ENCODE results near the gene SERPINB6.

The SERPINB6 gene

GRCh38 chr6:2964793-2965505, 6.4 kb downstream of the SERPINB6 start:
- no peak for DNase-seq
- Mint-ChIP-seq H3K36me3 (ENCODE audit: low read depth) (no peaks in the 10 kb centered on the region), H3K27me3 (ENCODE audit: low read depth, poor library complexity) (peaks cover 26% of the 10 kb centered on the region), H3K9me3 (no peaks in the 10 kb centered on the region), H3K27ac (no peak overlapping the region), H3K4me3 (no peak overlapping the region), H3K4me1 (peaks cover 26% of the 10 kb centered on the region)
- TF ChIP-seq CTCF (IDR thresholded peaks at IDR 0.05): no peak

- H3K27me3 Mint-ChIP-seq (ENCODE audit: low read depth, poor library complexity): peaks cover 26% of the 10 kb centered on the region
- H3K4me3 Mint-ChIP-seq: no peak overlapping the region
- H3K36me3 Mint-ChIP-seq (ENCODE audit: low read depth): no peaks in the 10 kb centered on the region
- no peaks in the 10 kb centered on the region for H3K9me3 Mint-ChIP-seq
- H3K27ac Mint-ChIP-seq: no peak overlapping the region
- TF ChIP-seq CTCF (IDR thresholded peaks at IDR 0.05): no peak
- peaks cover 28% of the 10 kb centered on the region for H3K4me1 Mint-ChIP-seq
- DNase-seq: no peak
Observed at GRCh38 chr6:2963756-2964155, 7.6 kb downstream of the SERPINB6 start.

GRCh38 chr6:2962636-2963035, 8.7 kb downstream of the SERPINB6 start:
- Mint-ChIP-seq H3K4me1 (peaks cover 33% of the 10 kb centered on the region), H3K9me3 (no peaks in the 10 kb centered on the region), H3K27ac (no peak overlapping the region), H3K27me3 (ENCODE audit: low read depth, poor library complexity) (peaks cover 27% of the 10 kb centered on the region), H3K4me3 (no peak overlapping the region), H3K36me3 (ENCODE audit: low read depth) (no peaks in the 10 kb centered on the region)
- no peak for DNase-seq
- TF ChIP-seq CTCF (IDR thresholded peaks at IDR 0.05): no peak

- no peaks in the 10 kb centered on the region for H3K9me3 Mint-ChIP-seq
- no peaks in the 10 kb centered on the region for H3K36me3 Mint-ChIP-seq (ENCODE audit: low read depth)
- no peak for DNase-seq
- H3K27ac Mint-ChIP-seq: peak overlapping the region; percentile 48
- H3K4me1 Mint-ChIP-seq: peaks cover 39% of the 10 kb centered on the region
- no peak overlapping the region for H3K4me3 Mint-ChIP-seq
- peaks cover 28% of the 10 kb centered on the region for H3K27me3 Mint-ChIP-seq (ENCODE audit: low read depth, poor library complexity)
- no peak for TF ChIP-seq CTCF (IDR thresholded peaks at IDR 0.05)
Observed at GRCh38 chr6:2962004-2962403, 9.4 kb downstream of the SERPINB6 start.

- Mint-ChIP-seq H3K4me3 (no peak overlapping the region), H3K9me3 (no peaks in the 10 kb centered on the region), H3K27me3 (ENCODE audit: low read depth, poor library complexity) (peaks cover 26% of the 10 kb centered on the region), H3K27ac (peak overlapping the region; percentile 48), H3K4me1 (peaks cover 41% of the 10 kb centered on the region), H3K36me3 (ENCODE audit: low read depth) (no peaks in the 10 kb centered on the region)
- TF ChIP-seq CTCF (IDR thresholded peaks at IDR 0.05): no peak
- no peak for DNase-seq
Observed at GRCh38 chr6:2961506-2961905, 9.9 kb downstream of the SERPINB6 start.

GRCh38 chr6:2960935-2961334, 10.4 kb downstream of the SERPINB6 start:
- H3K36me3 Mint-ChIP-seq (ENCODE audit: low read depth): no peaks in the 10 kb centered on the region
- peaks cover 41% of the 10 kb centered on the region for H3K4me1 Mint-ChIP-seq
- no peak for DNase-seq
- H3K27me3 Mint-ChIP-seq (ENCODE audit: low read depth, poor library complexity): peaks cover 26% of the 10 kb centered on the region
- H3K4me3 Mint-ChIP-seq: no peak overlapping the region
- TF ChIP-seq CTCF (IDR thresholded peaks at IDR 0.05): no peak
- no peaks in the 10 kb centered on the region for H3K9me3 Mint-ChIP-seq
- H3K27ac Mint-ChIP-seq: no peak overlapping the region

Measured in nephron progenitor cell (in vitro differentiated cells).